Kasumi-1 (cell line): ENCODE results near the gene UBR4.
A peak's percentile ranks its signal among the peaks of the same experiment; 100 is the strongest.

ENCODE experiments used
- DNase-seq, 2 experiments: peaks; one replicate each; lab custom pipeline; 2025; lab: John Stamatoyannopoulos, UW

The UBR4 gene

GRCh38 chr1:19139711-19140110 lies 70.4 kb downstream of the UBR4 start:
- DNase-seq: no peak

GRCh38 chr1:19138958-19139581 lies 71.0 kb downstream of the UBR4 start:
- no peak for DNase-seq

- no peak for DNase-seq
These were observed 71.7 kb downstream of the UBR4 start for GRCh38 chr1:19138331-19138730.

GRCh38 chr1:19137158-19137557 lies 72.9 kb downstream of the UBR4 start:
- DNase-seq: no peak

GRCh38 chr1:19133360-19133759 lies 76.7 kb downstream of the UBR4 start:
- DNase-seq: no peak

GRCh38 chr1:19130468-19130867 lies 79.6 kb downstream of the UBR4 start:
- no peak for DNase-seq

GRCh38 chr1:19128968-19129514 lies 81.0 kb downstream of the UBR4 start:
- peak; percentile 7 for DNase-seq

- DNase-seq: peak; percentile 74 to 81
These were observed 85.8 kb downstream of the UBR4 start for GRCh38 chr1:19124273-19124672.

- DNase-seq: peak; percentile 96 to 97
These were observed 86.2 kb downstream of the UBR4 start for GRCh38 chr1:19123837-19124236.

- DNase-seq: no peak
These were observed 87.4 kb downstream of the UBR4 start for GRCh38 chr1:19122668-19123067.

- peak; percentile 12 to 22 for DNase-seq
These were observed 88.9 kb downstream of the UBR4 start for GRCh38 chr1:19121192-19121591.

GRCh38 chr1:19120070-19120469 lies 90.0 kb downstream of the UBR4 start:
- no peak for DNase-seq

GRCh38 chr1:19115082-19115808 lies 94.8 kb downstream of the UBR4 start:
- DNase-seq: no peak

- peak; percentile 45 to 67 for DNase-seq
These were observed 96.4 kb downstream of the UBR4 start for GRCh38 chr1:19113697-19114092.

- no peak for DNase-seq
These were observed 97.0 kb downstream of the UBR4 start for GRCh38 chr1:19112891-19113696.

GRCh38 chr1:19110257-19110927 lies 99.7 kb downstream of the UBR4 start:
- DNase-seq: no peak

- DNase-seq: no peak
These were observed 100.5 kb downstream of the UBR4 start for GRCh38 chr1:19109545-19109944.

- no peak for DNase-seq
These were observed 108.8 kb downstream of the UBR4 start for GRCh38 chr1:19101244-19101643.

GRCh38 chr1:19100028-19100427 lies 110.0 kb downstream of the UBR4 start:
- DNase-seq: no peak

- DNase-seq: no peak
These were observed 113.1 kb downstream of the UBR4 start for GRCh38 chr1:19096990-19097389.

GRCh38 chr1:19096036-19096833 lies 113.8 kb downstream of the UBR4 start:
- DNase-seq: peak; percentile 6 to 15
